GM23248 (cell line): ENCODE results near the gene AGBL5. TPM values are rescaled to one million over a fixed set of nuclear protein-coding genes. Genes with fewer than 3 reads are reported as not detected.

Experiments
- DNase-seq: peaks from one replicate; pipeline ENCODE4 v3.0.0-alpha.2; 2015
- H2AFZ ChIP-seq: fragments of 200-600 bp; sonication (generic); 2 replicates; pipeline ENCODE4 v1.6.1; 2016; ENCODE audit warnings: antibody characterized with exemption
- H3F3A ChIP-seq: fragments of 200-600 bp; sonication (generic); 2 replicates; pipeline ENCODE4 v1.6.1; 2016; ENCODE audit warnings: mild to moderate bottlenecking, antibody characterized with exemption, mixed run types; ENCODE audit not compliant: insufficient read depth
- H3K27ac ChIP-seq: fragments of 200-600 bp; sonication (generic); 2 replicates; pipeline ENCODE4 v1.5.1; 2016; ENCODE audit warnings: mild to moderate bottlenecking
- H3K27me3 ChIP-seq: fragments of 200-600 bp; sonication (generic); replicated peaks from 2 replicates; pipeline ENCODE4 v1.6.1; 2016; ENCODE audit warnings: mild to moderate bottlenecking; ENCODE audit not compliant: insufficient read depth
- H3K36me3 ChIP-seq: fragments of 200-600 bp; sonication (generic); 2 replicates; pipeline ENCODE4 v1.6.1; 2016; ENCODE audit warnings: low read depth, mild to moderate bottlenecking
- H3K4me1 ChIP-seq: fragments of 200-600 bp; sonication (generic); 2 replicates; pipeline ENCODE4 v1.6.1; 2016; ENCODE audit warnings: mild to moderate bottlenecking; ENCODE audit not compliant: insufficient read depth
- H3K4me2 ChIP-seq: fragments of 200-600 bp; sonication (generic); one replicate; pipeline ENCODE4 v1.6.1; 2016; ENCODE audit warnings: mild to moderate bottlenecking; ENCODE audit not compliant: unreplicated experiment
- H3K4me3 ChIP-seq: fragments of 200-600 bp; sonication (generic); 2 replicates; pipeline ENCODE4 v1.5.1; 2016; ENCODE audit warnings: mild to moderate bottlenecking
- H3K79me2 ChIP-seq: fragments of 200-600 bp; sonication (generic); 2 replicates; pipeline ENCODE4 v1.6.1; 2016; ENCODE audit warnings: mild to moderate bottlenecking; ENCODE audit not compliant: insufficient read depth
- H3K9ac ChIP-seq: fragments of 200-600 bp; sonication (generic); 2 replicates; pipeline ENCODE4 v1.6.1; 2016; ENCODE audit warnings: mild to moderate bottlenecking
- H3K9me2 ChIP-seq: fragments of 200-600 bp; sonication (generic); 2 replicates; pipeline ENCODE4 v1.6.1; 2016; ENCODE audit warnings: mixed run types, mild to moderate bottlenecking, moderate library complexity; ENCODE audit not compliant: insufficient read depth
- H3K9me3 ChIP-seq: fragments of 200-600 bp; sonication (generic); one replicate; pipeline ENCODE4 v1.6.1; 2017; ENCODE audit warnings: low read depth
- H4K20me1 ChIP-seq: fragments of 200-600 bp; sonication (generic); 2 replicates; pipeline ENCODE4 v1.6.0; 2016; ENCODE audit not compliant: insufficient read depth
- EZH2 ChIP-seq: fragments of 200-600 bp; sonication (generic); IDR thresholded peaks from 2 replicates; pipeline ENCODE4 v1.6.1; 2018; ENCODE audit warnings: antibody characterized with exemption, mild to moderate bottlenecking; ENCODE audit not compliant: insufficient read depth, poor library complexity, severe bottlenecking
- EZH2phosphoT487 ChIP-seq: fragments of 200-600 bp; sonication (generic); IDR thresholded peaks from 2 replicates; pipeline ENCODE4 v1.6.1; 2018; ENCODE audit warnings: antibody characterized with exemption, moderate library complexity, mild to moderate bottlenecking, low read depth; ENCODE audit not compliant: insufficient read depth
- WGBS, 2 experiments: methylation state at CpG; one replicate each; pipeline ENCODE4 v1.1.6; 2015 to 2017; ENCODE audit warnings: low lambda C conversion rate in 2 of 2, low coverage in 1 of 2; ENCODE audit errors: missing lambda C conversion rate in 2 of 2; 5-methylcytosine and 5-hydroxymethylcytosine counted together
- in situ Hi-C: fragments of 300-500 bp; cut with MboI; formaldehyde crosslinking; loops from 2 replicates; pipeline ENCODE4 v1.15.0; 2020
- polyA plus RNA-seq: library from polyadenylated mRNA; unstranded; fragments of >200 nt; fragmentation: Nextera tagmentation; extraction: Ambion mirVana; gene quantifications from 2 replicates; pipeline ENCODE4 v1.2.1, GENCODE V29; 2016
- total RNA-seq: library from RNA; depleted of rRNA; stranded (reverse); fragments of >200 nt; shearing (Covaris generic); gene quantifications from 2 replicates; pipeline ENCODE4 v1.2.3, GENCODE V29; 2014; rRNA removed

AGBL5 gene, protein sequence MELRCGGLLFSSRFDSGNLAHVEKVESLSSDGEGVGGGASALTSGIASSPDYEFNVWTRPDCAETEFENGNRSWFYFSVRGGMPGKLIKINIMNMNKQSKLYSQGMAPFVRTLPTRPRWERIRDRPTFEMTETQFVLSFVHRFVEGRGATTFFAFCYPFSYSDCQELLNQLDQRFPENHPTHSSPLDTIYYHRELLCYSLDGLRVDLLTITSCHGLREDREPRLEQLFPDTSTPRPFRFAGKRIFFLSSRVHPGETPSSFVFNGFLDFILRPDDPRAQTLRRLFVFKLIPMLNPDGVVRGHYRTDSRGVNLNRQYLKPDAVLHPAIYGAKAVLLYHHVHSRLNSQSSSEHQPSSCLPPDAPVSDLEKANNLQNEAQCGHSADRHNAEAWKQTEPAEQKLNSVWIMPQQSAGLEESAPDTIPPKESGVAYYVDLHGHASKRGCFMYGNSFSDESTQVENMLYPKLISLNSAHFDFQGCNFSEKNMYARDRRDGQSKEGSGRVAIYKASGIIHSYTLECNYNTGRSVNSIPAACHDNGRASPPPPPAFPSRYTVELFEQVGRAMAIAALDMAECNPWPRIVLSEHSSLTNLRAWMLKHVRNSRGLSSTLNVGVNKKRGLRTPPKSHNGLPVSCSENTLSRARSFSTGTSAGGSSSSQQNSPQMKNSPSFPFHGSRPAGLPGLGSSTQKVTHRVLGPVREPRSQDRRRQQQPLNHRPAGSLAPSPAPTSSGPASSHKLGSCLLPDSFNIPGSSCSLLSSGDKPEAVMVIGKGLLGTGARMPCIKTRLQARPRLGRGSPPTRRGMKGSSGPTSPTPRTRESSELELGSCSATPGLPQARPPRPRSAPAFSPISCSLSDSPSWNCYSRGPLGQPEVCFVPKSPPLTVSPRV
- 15.2 and 17.8 TPM in 2 replicates for total RNA-seq
- 19.7 TPM in 2 replicates for polyA plus RNA-seq

DNA sequence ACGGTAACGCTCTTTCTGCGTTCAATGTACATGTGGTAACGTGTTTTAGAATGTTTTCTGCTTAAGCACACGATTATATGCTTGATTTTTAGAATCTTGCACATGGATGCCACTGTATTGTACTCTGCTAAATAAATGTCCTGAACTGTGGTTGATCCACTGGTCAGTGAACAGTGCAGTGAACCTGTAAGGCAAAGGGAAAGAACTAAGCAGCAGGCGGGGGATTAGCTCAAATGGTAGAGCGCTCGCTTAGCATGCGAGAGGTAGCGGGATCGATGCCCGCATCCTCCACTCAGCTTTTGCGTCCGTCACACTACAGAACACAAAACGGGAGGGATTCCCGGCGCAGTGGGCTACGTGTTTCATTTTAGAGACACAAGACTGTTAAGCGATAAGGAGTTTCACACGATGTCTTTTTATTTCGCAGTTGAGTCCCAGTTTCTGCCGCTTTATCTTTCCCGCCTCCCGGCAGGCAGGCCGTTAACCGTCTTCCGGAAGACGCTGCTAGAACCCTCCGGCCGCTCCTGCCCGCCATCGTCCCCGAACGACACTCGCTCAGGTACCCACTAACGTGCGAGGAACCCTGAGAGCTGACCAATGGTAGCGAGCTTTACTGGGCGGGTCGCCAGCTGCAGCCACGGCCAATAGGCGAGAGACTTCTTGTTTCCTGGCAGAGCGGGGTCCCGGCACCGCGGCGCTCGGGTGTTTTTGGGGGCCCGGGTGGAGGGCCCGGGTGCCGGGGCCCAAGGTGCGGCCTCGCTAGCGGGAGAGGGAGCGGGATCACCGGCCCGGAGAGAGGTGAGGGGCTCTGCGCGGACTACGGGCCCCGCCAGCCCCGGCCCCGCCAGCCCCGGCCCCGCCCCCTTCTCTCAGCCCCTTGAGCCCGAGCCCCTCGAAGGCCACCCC lies at the start of gene AGBL5:
Gene AGBL5, plus strand, starts transcription at position 673 of the 906 bp plus-strand sequence. CDS start 1,291 bp downstream, outside the sequence.
- H3K4me2 ChIP-seq, result peak within 1 kb of the TSS; percentile 95
- H3K9me3 ChIP-seq, result no peaks in the 10 kb centered on the region
- no peaks in the 10 kb centered on the region for H3K79me2 ChIP-seq
- H3K27me3 ChIP-seq, result no peaks in the 10 kb centered on the region
- peaks cover 4% of the 10 kb centered on the region; the same call in 1 of the 2 replicates for H3K4me1 ChIP-seq
- H3K9ac ChIP-seq, result peak within 1 kb of the TSS; percentile 80
- WGBS, 2 experiments, result 0 to 2% methylated on average over 50 to 61 of the region's 67 CpGs
- H3K36me3 ChIP-seq, result peaks cover 10% of the 10 kb centered on the region; the same call in 1 of the 2 replicates
- peak within 1 kb of the TSS; percentile 90 for H3K4me3 ChIP-seq
- no peaks in the 10 kb centered on the region for H3K9me2 ChIP-seq
- no peak for TF ChIP-seq EZH2phosphoT487
- no peak for TF ChIP-seq EZH2
- peak; percentile 92 for DNase-seq
- peak within 1 kb of the TSS; percentile 85 for H2AFZ ChIP-seq
- peak within 1 kb of the TSS; percentile 87 for H3K27ac ChIP-seq
- in situ Hi-C loops, result no loop called here
- no peaks in the 10 kb centered on the region for H4K20me1 ChIP-seq
- H3F3A ChIP-seq, result peaks cover 31% of the 10 kb centered on the region

DNA sequence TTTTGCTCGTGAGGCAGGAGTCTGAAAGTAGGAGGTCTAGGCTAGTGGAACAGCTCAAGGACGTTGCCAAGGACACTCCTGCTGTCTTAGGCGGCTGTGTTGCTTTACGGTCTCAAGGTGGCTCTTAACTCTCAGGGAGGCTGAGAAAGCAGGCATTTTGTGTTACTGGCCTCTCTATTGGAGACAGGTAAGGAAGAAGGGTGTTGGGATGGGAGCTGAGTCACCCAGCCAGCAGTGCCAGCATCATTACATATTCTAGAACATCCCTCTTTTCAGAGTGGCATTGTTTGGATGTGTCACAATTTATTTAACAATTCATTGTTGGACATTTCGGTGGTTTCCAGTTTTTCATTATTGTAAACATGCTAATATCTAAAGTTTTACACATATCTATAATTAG lies 49.5 kb upstream of the AGBL5 start:
- Histone ChIP-seq H3K4me3 (no peak overlapping the region), H3K9ac (no peak overlapping the region), H3F3A (peaks cover 25% of the 10 kb centered on the region), H3K4me1 (peaks cover 22% of the 10 kb centered on the region), H4K20me1 (no peaks in the 10 kb centered on the region), H2AFZ (no peak overlapping the region), H3K79me2 (no peaks in the 10 kb centered on the region), H3K9me2 (no peaks in the 10 kb centered on the region), H3K27me3 (no peaks in the 10 kb centered on the region), H3K36me3 (no peaks in the 10 kb centered on the region), H3K4me2 (no peak overlapping the region), H3K27ac (no peak overlapping the region), H3K9me3 (no peaks in the 10 kb centered on the region)
- in situ Hi-C loops, result no loop called here
- WGBS, 2 experiments, result 75 to 85% methylated on average over 5 of the region's 5 CpGs
- TF ChIP-seq EZH2phosphoT487 (no peak), EZH2 (no peak)
- no peak for DNase-seq

DNA sequence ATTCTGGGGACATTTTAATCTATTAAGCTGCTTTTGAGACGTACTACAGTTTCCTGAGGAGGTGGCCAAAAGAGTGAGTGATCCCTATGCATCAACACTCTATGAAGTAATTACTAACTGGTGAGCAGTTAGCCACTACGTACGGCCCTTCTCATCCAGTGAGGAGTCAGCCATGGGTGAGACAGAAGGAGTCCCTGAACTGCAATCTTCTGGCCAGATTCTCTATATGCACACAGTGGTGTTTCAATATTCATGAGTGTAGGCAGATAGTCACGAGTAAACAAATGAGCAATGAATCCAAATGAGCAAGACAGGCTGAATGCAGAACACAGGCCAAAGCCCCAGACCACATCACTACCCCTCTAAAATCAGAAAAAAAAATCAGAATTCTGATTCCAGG lies 48.5 kb upstream of the AGBL5 start:
- H3K9me3 ChIP-seq, result no peaks in the 10 kb centered on the region
- H3K27me3 ChIP-seq, result no peaks in the 10 kb centered on the region
- no peaks in the 10 kb centered on the region for H3K36me3 ChIP-seq
- TF ChIP-seq EZH2phosphoT487 (no peak), EZH2 (no peak)
- H2AFZ ChIP-seq, result no peak overlapping the region
- H3K4me3 ChIP-seq, result no peak overlapping the region
- H3K9ac ChIP-seq, result no peak overlapping the region
- no peak overlapping the region for H3K4me2 ChIP-seq
- 0 out of 2 replicates have a peak overlapping the region, but pooled peaks have one; percentile 18 for H3K27ac ChIP-seq
- in situ Hi-C loops, result no loop called here
- DNase-seq, result peak; percentile 85
- peaks cover 25% of the 10 kb centered on the region for H3F3A ChIP-seq
- no peaks in the 10 kb centered on the region for H3K79me2 ChIP-seq
- no peaks in the 10 kb centered on the region for H4K20me1 ChIP-seq
- 14% methylated on average over 4 of the region's 4 CpGs for WGBS, 2 experiments
- peaks cover 22% of the 10 kb centered on the region for H3K4me1 ChIP-seq
- no peaks in the 10 kb centered on the region for H3K9me2 ChIP-seq
